ENCODE data around the gene SIMC1. TPM values are rescaled to one million over a fixed set of nuclear protein-coding genes. Genes with fewer than 3 reads are reported as not detected.
"Not testable (repeated sequence)": the region's sequence is repeated elsewhere in the genome, so short reads cannot be mapped to it uniquely, and the experiment has no call there.

SIMC1 gene
- total and polyA plus RNA-seq, 2 experiments from 2014 or later = 3.5 to 8.6 TPM

DNA sequence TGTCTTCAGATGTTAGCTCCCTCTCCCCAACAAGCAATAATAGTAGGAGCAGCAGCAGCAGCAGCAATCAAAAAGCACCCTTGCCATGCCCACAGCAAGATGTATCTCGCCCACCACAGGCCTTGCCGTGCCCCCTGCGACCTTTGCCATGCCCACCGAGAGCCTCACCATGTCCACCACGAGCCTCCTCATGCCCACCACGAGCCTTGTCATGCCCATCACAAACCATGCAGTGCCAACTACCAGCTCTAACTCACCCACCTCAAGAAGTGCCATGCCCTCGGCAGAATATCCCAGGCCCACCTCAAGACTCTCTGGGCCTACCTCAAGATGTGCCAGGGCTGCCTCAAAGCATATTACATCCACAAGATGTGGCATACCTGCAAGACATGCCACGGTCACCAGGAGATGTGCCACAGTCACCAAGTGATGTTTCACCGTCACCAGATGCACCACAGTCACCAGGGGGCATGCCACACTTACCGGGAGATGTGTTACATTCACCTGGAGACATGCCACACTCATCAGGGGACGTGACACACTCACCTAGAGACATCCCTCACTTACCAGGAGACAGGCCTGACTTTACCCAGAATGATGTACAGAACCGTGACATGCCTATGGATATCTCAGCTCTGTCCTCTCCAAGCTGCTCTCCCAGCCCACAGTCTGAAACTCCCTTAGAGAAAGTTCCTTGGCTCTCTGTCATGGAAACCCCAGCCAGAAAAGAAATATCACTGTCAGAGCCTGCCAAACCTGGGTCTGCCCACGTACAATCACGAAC, 52.0 kb downstream of the SIMC1 start:
- H3K27ac ChIP-seq; H3K9me3 ChIP-seq (ENCODE audit: low read depth); H3K27me3 ChIP-seq (replicated peaks; ENCODE audit: insufficient read depth); H3K4me2 ChIP-seq (ENCODE audit: unreplicated experiment); H3K9ac ChIP-seq; H2AFZ ChIP-seq; H3K4me1 ChIP-seq (ENCODE audit: insufficient read depth); H3K4me3 ChIP-seq; H3F3A ChIP-seq (ENCODE audit: insufficient read depth); DNase-seq; H3K79me2 ChIP-seq (ENCODE audit: insufficient read depth); in situ Hi-C loops (cut with MboI); H3K9me2 ChIP-seq (ENCODE audit: insufficient read depth); H4K20me1 ChIP-seq (ENCODE audit: insufficient read depth); H3K36me3 ChIP-seq (ENCODE audit: low read depth): not testable (repeated sequence)
- 93 to 96% methylated on average over 12 to 14 of the region's 14 CpGs for WGBS, 2 experiments (ENCODE audit: low coverage in 1 of 2, low lambda C conversion rate in 2 of 2, missing lambda C conversion rate in 2 of 2)

DNA sequence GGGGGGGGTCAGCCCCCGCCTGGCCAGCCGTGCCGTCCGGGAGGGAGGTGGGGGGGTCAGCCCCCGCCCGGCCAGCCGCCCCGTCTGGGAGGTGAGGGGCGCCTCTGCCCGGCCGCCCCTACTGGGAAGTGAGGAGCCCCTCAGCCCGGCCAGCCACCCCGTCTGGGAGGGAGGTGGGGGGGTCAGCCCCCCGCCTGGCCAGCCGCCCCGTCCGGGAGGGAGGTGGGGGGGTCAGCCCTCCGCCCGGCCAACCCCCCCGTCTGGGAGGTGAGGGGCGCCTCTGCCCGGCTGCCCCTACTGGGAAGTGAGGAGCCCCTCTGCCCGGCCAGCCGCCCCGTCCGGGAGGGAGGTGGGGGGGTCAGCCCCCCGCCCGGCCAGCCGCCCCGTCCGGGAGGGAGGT, 67.1 kb downstream of the SIMC1 start:
- H3K9ac ChIP-seq; in situ Hi-C loops (cut with MboI); H3F3A ChIP-seq (ENCODE audit: insufficient read depth); H3K36me3 ChIP-seq (ENCODE audit: low read depth); H3K9me2 ChIP-seq (ENCODE audit: insufficient read depth); H3K27me3 ChIP-seq (replicated peaks; ENCODE audit: insufficient read depth); H3K4me2 ChIP-seq (ENCODE audit: unreplicated experiment); H3K9me3 ChIP-seq (ENCODE audit: low read depth); H2AFZ ChIP-seq; H3K4me3 ChIP-seq; H3K4me1 ChIP-seq (ENCODE audit: insufficient read depth); H3K79me2 ChIP-seq (ENCODE audit: insufficient read depth); H3K27ac ChIP-seq; DNase-seq; H4K20me1 ChIP-seq (ENCODE audit: insufficient read depth): not testable (repeated sequence)
- 89% methylated on average over 8 of the region's 31 CpGs; no CpG with 5 or more reads in 1 of the 2 experiments for WGBS, 2 experiments (ENCODE audit: low coverage in 1 of 2, low lambda C conversion rate in 2 of 2, missing lambda C conversion rate in 2 of 2)

DNA sequence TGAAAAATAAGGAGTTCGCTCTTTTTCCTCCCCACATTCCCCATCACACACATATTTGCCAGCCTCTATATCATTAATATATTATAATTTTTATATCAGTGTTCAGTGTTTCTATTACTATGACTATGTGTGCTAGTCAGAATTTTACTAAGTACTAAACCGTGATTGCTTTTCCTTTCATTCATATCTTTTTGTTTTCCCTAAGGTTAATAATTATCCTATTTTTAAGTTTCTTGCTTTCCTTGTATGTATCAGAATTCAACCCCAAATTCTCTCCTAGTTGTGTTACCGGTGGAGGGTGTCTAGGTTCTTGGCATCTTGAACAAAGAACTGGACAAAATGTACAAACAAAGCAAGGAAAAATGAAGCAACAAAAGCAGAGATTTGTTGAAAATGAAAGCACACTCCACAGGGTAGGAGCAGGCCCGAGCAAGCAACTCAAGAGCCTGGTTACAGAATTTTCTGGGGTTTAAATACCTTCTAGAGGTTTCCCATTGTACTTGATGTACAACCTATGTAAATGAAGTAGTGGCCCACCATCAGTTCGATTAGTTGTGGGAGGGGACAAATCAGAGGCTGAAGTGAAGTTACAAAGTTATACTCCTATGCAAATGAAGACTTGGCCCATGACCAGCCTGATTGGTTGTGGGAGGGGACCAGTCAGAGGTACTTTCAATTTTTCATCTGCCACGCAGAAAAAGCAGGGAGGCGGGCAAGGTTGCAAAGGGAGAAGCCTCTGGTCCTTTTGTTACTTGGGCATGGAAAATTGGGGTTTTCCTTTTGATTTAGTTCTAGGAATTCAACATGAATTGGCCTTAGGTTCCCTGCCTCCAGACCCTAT, 79.5 kb downstream of the SIMC1 start:
- H3K27me3 ChIP-seq (replicated peaks; ENCODE audit: insufficient read depth) = no peaks in the 10 kb centered on the region
- H3K9me3 ChIP-seq (ENCODE audit: low read depth) = no peaks in the 10 kb centered on the region
- no peak overlapping the region for H3K4me2 ChIP-seq (ENCODE audit: unreplicated experiment)
- no peaks in the 10 kb centered on the region for H3K79me2 ChIP-seq (ENCODE audit: insufficient read depth)
- no peak overlapping the region for H3K27ac ChIP-seq
- TF ChIP-seq EZH2phosphoT487 (IDR thresholded peaks at IDR 0.05; ENCODE audit: insufficient read depth, low read depth) (no peak), EZH2 (IDR thresholded peaks at IDR 0.05; ENCODE audit: insufficient read depth, poor library complexity, severe bottlenecking) (no peak)
- no peaks in the 10 kb centered on the region for H3K4me1 ChIP-seq (ENCODE audit: insufficient read depth)
- 93 to 97% methylated on average over 7 of the region's 7 CpGs for WGBS, 2 experiments (ENCODE audit: low coverage in 1 of 2, low lambda C conversion rate in 2 of 2, missing lambda C conversion rate in 2 of 2)
- no peak overlapping the region for H2AFZ ChIP-seq
- in situ Hi-C loops (cut with MboI) = no loop called here
- no peaks in the 10 kb centered on the region for H3K36me3 ChIP-seq (ENCODE audit: low read depth)
- no peaks in the 10 kb centered on the region for H3K9me2 ChIP-seq (ENCODE audit: insufficient read depth)
- no peak overlapping the region for H3K4me3 ChIP-seq
- H4K20me1 ChIP-seq (ENCODE audit: insufficient read depth) = no peaks in the 10 kb centered on the region
- DNase-seq = no peak
- no peaks in the 10 kb centered on the region for H3F3A ChIP-seq (ENCODE audit: insufficient read depth)
- no peak overlapping the region for H3K9ac ChIP-seq

DNA sequence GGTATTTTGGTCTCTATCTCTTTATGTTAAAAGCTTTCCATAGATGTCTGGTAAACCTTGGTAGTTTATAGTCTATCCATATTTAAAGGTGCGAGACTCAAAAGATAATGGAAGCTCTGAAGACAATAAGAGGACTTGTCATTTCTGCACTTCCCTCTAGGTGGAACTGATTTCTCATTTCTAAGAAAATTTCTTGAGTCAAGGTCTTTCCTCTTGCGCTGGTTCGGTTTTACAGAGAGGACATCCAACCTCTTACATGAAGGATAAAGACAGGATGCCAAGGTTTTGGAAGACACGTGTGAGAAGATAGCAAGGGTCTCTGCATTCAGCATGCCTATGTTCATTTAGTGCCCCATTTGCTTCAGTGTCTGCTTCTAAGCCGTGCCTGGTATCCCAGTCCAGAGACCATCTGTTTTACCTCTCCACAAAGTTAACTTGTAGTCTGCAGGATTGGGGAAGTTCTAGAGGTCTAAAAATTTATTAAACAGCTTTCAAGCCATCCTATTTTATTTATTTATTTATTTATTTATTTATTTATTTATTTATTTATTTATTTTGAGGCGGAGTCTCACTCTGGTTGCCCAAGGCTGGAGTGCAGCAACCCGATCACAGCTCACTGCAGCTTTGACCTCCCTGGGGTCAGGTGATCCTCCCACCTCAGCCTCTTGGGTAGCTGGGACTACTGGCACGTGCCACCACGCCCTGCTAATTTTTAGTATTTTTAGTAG, 81.8 kb downstream of the SIMC1 start:
- TF ChIP-seq EZH2phosphoT487 (IDR thresholded peaks at IDR 0.05; ENCODE audit: insufficient read depth, low read depth) (no peak), EZH2 (IDR thresholded peaks at IDR 0.05; ENCODE audit: insufficient read depth, poor library complexity, severe bottlenecking) (no peak)
- Histone ChIP-seq H3F3A (ENCODE audit: insufficient read depth) (no peaks in the 10 kb centered on the region), H4K20me1 (ENCODE audit: insufficient read depth) (no peaks in the 10 kb centered on the region), H2AFZ (no peak overlapping the region), H3K9ac (no peak overlapping the region), H3K4me3 (no peak overlapping the region), H3K9me2 (ENCODE audit: insufficient read depth) (no peaks in the 10 kb centered on the region), H3K9me3 (ENCODE audit: low read depth) (no peaks in the 10 kb centered on the region), H3K4me2 (ENCODE audit: unreplicated experiment) (no peak overlapping the region), H3K36me3 (ENCODE audit: low read depth) (0 out of 2 replicates have a peak, but pooled peaks cover 4% of the 10 kb centered on the region), H3K4me1 (ENCODE audit: insufficient read depth) (no peaks in the 10 kb centered on the region), H3K79me2 (ENCODE audit: insufficient read depth) (no peaks in the 10 kb centered on the region), H3K27ac (no peak overlapping the region), H3K27me3 (replicated peaks; ENCODE audit: insufficient read depth) (no peaks in the 10 kb centered on the region)
- DNase-seq = peak; percentile 22
- in situ Hi-C loops (cut with MboI) = no loop called here
- 75 to 78% methylated on average over 9 of the region's 9 CpGs for WGBS, 2 experiments (ENCODE audit: low coverage in 1 of 2, low lambda C conversion rate in 2 of 2, missing lambda C conversion rate in 2 of 2)
